ENCODE data around the gene NR3C1. TPM values are rescaled to one million over a fixed set of nuclear protein-coding genes. Genes with fewer than 3 reads are reported as not detected.

NR3C1 gene
- total and polyA plus RNA-seq, 7 donors, result 5.5 to 65.6 (median 36.0) TPM

DNA sequence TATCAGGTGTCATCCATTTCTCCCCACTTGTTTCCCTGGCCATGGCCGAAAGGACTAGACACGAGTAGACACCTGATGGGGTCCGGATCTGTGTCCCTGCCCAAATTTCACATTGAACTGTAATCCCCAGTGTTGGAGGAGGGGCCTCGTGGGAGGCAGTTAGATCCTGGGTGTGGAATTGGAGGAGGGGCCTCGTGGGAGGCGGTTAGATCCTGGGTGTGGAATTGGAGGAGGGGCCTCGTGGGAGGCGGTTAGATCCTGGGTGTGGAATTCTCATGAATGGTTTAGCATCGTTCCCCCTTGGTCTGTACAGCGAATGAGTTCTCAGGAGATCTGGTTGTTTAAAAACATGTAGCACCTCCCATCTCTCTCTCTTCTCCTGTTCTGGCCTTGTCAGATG is 165.8 kb downstream of the NR3C1 start:
- DNase-seq, result peak; percentile 25
- TF ChIP-seq, protein P1, sequence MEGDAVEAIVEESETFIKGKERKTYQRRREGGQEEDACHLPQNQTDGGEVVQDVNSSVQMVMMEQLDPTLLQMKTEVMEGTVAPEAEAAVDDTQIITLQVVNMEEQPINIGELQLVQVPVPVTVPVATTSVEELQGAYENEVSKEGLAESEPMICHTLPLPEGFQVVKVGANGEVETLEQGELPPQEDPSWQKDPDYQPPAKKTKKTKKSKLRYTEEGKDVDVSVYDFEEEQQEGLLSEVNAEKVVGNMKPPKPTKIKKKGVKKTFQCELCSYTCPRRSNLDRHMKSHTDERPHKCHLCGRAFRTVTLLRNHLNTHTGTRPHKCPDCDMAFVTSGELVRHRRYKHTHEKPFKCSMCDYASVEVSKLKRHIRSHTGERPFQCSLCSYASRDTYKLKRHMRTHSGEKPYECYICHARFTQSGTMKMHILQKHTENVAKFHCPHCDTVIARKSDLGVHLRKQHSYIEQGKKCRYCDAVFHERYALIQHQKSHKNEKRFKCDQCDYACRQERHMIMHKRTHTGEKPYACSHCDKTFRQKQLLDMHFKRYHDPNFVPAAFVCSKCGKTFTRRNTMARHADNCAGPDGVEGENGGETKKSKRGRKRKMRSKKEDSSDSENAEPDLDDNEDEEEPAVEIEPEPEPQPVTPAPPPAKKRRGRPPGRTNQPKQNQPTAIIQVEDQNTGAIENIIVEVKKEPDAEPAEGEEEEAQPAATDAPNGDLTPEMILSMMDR (IDR thresholded peaks at IDR 0.05), result no peak
- TF ChIP-seq POLR2A (IDR thresholded peaks at IDR 0.05) (no peak), EP300 (IDR thresholded peaks at IDR 0.05) (no peak), POLR2AphosphoS5 (IDR thresholded peaks at IDR 0.05) (no peak)
- intact Hi-C loops (cut with DNase I), result no loop called here
- H3K36me3 ChIP-seq, result no peaks in the 10 kb centered on the region
- no peak overlapping the region for H3K4me3 ChIP-seq
- H3K27ac ChIP-seq, result no peak overlapping the region
- H3K4me1 ChIP-seq, result no peaks in the 10 kb centered on the region
- 89 to 95% methylated on average over 10 of the region's 10 CpGs for WGBS, 2 donors
- no peaks in the 10 kb centered on the region for H3K9me3 ChIP-seq
- no peaks in the 10 kb centered on the region for H3K27me3 ChIP-seq

DNA sequence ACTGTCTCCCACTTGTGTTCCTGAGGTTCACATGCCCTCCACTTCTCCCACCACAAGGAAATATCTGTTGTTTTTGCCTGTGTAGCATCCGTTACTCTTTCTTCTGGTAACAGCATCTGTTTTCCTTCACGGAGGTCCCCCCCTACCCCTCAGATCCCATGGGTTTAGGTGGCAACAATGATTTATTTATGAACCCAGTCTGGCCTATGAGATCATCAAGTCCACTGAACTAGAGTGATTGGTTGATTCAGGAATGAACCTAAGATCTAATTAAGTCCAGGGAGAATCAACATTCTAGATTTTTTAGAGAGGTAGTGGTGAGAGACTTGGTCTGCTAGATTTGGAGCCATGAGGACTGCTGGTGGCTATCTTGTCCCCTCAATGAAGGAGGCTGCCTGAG is 166.8 kb downstream of the NR3C1 start:
- Histone ChIP-seq H3K9me3 (no peaks in the 10 kb centered on the region), H3K4me3 (no peak overlapping the region), H3K27ac (no peak overlapping the region), H3K36me3 (no peaks in the 10 kb centered on the region), H3K4me1 (no peaks in the 10 kb centered on the region), H3K27me3 (no peaks in the 10 kb centered on the region)
- TF ChIP-seq, protein P1 (IDR thresholded peaks at IDR 0.05), result no peak
- TF ChIP-seq POLR2AphosphoS5 (IDR thresholded peaks at IDR 0.05), result no peak
- TF ChIP-seq POLR2A (IDR thresholded peaks at IDR 0.05), result no peak
- no peak for TF ChIP-seq EP300 (IDR thresholded peaks at IDR 0.05)
- DNase-seq, result no peak
- intact Hi-C loops (cut with DNase I), result no loop called here
- 87% methylated on average over 2 of the region's 2 CpGs for WGBS, 2 donors

DNA sequence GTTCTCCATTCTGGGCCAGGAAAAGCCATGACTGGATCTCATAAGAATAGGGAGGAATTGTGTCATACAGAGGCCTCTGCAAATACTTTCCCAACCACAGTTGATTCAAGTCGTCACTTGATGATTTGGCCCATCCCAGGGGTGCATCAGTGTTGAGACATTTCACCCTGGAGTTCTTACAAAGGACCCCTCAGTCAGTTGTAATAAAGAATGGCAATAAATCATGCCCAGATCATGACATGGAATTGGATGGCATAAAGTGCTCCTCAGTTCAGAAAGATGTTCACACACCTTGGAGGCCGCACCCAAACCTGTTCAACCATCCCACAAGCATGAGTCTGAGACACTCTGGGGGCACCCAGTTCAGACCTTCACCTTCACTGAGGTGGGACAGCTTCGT is 168.1 kb downstream of the NR3C1 start:
- no peaks in the 10 kb centered on the region for H3K9me3 ChIP-seq
- H3K4me3 ChIP-seq, result no peak overlapping the region
- no peaks in the 10 kb centered on the region for H3K4me1 ChIP-seq
- H3K27ac ChIP-seq, result no peak overlapping the region
- DNase-seq, result peak; percentile 64
- intact Hi-C loops (cut with DNase I), result no loop called here
- 84 to 88% methylated on average over 3 of the region's 3 CpGs for WGBS, 2 donors
- H3K27me3 ChIP-seq, result no peaks in the 10 kb centered on the region
- no peaks in the 10 kb centered on the region for H3K36me3 ChIP-seq
- TF ChIP-seq POLR2A (IDR thresholded peaks at IDR 0.05), result no peak
- no peak for TF ChIP-seq POLR2AphosphoS5 (IDR thresholded peaks at IDR 0.05)
- no peak for TF ChIP-seq EP300 (IDR thresholded peaks at IDR 0.05)
- TF ChIP-seq, protein P1 (IDR thresholded peaks at IDR 0.05), result no peak

DNA sequence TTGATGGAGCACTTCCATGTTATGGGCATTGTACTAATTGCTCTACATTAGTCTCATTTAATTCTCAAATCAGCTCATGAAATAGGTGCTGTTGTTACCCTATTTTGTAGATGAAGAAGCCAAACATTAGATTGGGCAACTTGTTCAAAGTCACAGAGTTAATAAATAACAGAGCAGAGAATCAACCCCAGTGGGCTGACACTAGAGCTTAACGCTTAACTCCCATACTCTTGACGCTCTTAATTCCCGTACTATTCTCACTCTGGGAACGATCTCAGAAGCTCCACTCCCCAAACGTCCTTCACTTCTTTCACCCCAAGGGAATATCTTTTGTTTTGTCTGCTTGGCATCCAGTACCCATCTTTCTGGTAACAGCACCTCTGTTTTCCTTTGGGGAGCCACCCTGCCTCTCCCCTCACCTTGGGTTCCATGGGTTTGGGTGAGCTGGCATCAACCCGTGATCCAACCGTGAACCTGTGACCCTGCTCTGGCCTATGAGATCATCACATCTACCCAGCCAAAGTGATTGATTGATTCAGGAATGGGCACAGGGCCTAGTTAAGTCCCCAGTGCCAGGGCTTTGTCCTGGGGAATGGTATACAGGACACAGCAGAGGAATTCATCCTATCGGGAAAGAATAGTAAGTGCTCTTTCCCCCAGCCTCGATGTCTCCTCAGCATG is 169.2 kb downstream of the NR3C1 start:
- peak; percentile 12 for DNase-seq
- Histone ChIP-seq H3K36me3 (no peaks in the 10 kb centered on the region), H3K9me3 (no peaks in the 10 kb centered on the region), H3K27ac (no peak overlapping the region), H3K27me3 (no peaks in the 10 kb centered on the region), H3K4me3 (no peak overlapping the region), H3K4me1 (no peaks in the 10 kb centered on the region)
- intact Hi-C loops (cut with DNase I), result no loop called here
- 88 to 90% methylated on average over 9 of the region's 9 CpGs for WGBS, 2 donors
- TF ChIP-seq, protein P1 (IDR thresholded peaks at IDR 0.05), result no peak
- no peak for TF ChIP-seq EP300 (IDR thresholded peaks at IDR 0.05)
- no peak for TF ChIP-seq POLR2AphosphoS5 (IDR thresholded peaks at IDR 0.05)
- no peak for TF ChIP-seq POLR2A (IDR thresholded peaks at IDR 0.05)

DNA sequence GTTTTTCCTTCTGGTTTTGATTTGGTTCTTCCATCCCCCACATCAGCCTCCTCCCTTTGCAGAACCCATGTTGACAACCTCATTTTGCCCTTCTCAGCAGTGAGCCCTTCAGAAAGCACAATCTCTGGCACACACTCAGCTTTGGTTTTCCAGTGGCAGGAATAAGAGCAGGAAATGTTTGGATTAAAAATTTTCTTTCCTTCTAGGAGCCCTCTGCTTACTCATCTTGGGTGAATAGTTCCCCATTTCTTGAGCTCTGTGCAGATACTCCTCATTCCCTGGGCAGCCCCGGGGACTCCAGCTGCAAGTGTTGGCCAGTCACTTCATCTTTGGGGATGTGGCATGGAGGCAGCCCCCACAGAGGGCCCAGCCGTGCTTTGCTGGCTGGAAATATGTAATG is 170.5 kb downstream of the NR3C1 start:
- TF ChIP-seq POLR2A (IDR thresholded peaks at IDR 0.05), result no peak
- no peak for TF ChIP-seq EP300 (IDR thresholded peaks at IDR 0.05)
- TF ChIP-seq, protein P1 (IDR thresholded peaks at IDR 0.05), result no peak
- no peak for TF ChIP-seq POLR2AphosphoS5 (IDR thresholded peaks at IDR 0.05)
- no peaks in the 10 kb centered on the region for H3K36me3 ChIP-seq
- intact Hi-C loops (cut with DNase I), result no loop called here
- WGBS, 2 donors, result 75 to 85% methylated on average over 2 of the region's 2 CpGs
- H3K4me3 ChIP-seq, result no peak overlapping the region
- H3K4me1 ChIP-seq, result no peaks in the 10 kb centered on the region
- no peaks in the 10 kb centered on the region for H3K27me3 ChIP-seq
- H3K27ac ChIP-seq, result no peak overlapping the region
- DNase-seq, result peak; percentile 46
- no peaks in the 10 kb centered on the region for H3K9me3 ChIP-seq

All from sigmoid colon (tissue), 7 donors.